DMS153 treated with DMSO at 0.1 percent for 48 hours (cell line): Measurements from ENCODE around the gene GP1BB.
"Not testable (repeated sequence)": the region's sequence is repeated elsewhere in the genome, so short reads cannot be mapped to it uniquely, and the experiment has no call there.

ENCODE experiments used
- DNase-seq: peaks from one replicate; lab custom pipeline; 2025; ENCODE audit not compliant: unreplicated experiment; lab: John Stamatoyannopoulos, UW

The GP1BB gene

GRCh38 chr22:19726064-19726788 is 2.9 kb downstream of the GP1BB start:
- DNase-seq = not testable (repeated sequence)

DNA sequence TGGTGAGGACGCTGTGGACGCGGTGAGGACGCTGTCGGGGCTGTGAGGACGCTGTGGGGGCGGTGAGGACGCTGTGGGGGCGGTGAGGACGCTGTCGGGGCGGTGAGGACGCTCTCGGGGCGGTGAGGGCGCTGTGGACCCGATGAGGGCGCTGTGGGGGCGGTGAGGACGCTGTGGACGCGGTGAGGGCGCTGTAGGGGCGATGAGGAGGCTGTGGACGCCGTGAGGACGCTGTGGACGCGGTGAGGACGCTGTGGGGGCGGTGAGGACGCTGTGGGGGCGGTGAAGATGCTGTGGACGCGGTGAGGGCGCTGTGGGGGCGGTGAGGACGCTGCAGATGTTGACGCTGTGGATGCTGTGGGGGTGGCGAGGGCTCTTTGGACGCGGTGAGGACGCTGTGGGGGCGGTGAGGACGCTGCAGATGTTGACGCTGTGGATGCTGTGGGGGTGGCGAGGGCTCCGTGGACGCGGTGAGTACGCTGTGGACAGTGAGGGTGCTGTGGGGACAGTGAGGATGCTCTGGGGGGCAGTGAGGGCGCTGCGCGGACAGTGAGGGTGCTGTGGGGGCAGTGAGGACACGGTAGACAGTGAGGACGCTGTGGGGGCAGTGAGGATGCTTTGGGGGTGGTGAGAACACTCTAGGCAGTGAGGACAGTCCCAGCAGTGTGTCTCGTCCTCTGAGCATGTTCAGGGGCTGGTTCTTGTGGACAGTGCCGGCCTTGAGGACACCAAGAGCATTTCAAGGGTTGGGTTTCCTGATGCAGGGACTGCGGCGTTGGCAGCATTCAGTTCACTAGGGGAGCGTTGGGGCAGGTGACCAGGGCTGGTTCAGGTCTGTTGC is 4.2 kb downstream of the GP1BB start:
- no peak for DNase-seq

DNA sequence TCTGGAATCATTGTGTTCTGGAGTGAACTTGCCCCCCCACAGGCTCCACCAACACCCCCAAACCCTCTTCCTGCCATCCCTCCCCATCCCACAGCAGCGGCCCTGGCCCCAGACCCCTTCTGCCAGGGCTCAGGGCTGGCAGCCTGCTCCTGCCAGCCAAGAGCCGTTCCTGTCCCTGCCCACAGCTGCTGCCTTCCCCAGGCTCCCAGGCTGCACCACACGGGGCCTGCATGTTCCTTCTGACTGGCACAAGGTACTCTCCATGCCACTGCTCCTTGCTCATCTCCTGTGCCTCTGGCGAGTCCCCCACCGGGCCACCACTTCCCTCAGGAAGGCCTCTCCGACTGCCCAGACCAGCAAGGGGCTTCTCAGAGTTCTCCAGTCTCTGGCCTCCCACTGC is 4.9 kb downstream of the GP1BB start:
- no peak for DNase-seq

DNA sequence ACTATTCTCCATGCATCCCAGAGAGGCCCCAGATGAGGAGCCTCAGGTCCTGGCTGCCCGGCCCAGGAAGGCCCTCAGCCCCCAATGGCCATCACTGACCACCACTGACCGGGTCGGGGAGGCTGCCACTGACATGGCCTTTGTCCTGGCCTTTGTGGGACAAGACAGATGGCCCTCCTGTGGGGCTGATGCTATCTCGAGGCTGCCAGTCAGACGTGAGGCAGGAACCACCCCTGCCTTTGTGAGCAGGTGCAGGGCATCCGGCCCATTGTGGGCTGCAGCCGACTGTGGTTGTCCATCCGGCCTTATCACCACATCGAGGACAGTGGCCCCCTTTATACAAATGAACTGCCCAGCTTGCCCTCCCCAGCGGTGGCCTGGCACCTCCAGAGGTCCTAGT is 5.5 kb downstream of the GP1BB start:
- DNase-seq = no peak

DNA sequence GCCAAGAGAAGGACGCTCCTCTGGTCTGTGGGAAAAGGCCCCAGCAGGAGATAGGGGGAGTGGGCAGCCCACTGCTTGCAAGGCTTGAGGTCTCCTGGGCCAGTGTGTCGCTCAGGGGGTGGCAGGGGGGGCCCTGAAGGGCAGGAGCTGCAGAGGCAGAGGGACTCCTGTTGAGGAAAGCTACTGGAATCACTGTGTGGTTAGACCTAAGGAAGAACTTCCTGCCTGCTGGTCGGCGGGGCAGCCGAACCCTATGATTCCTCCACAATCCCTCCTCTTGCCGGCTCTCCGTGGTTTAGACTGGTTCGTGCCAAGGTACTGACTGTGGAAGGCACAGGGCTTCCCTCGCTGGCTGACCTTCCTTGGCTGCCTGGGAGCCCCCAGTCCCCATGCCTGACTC is 6.2 kb downstream of the GP1BB start:
- no peak for DNase-seq

DNA sequence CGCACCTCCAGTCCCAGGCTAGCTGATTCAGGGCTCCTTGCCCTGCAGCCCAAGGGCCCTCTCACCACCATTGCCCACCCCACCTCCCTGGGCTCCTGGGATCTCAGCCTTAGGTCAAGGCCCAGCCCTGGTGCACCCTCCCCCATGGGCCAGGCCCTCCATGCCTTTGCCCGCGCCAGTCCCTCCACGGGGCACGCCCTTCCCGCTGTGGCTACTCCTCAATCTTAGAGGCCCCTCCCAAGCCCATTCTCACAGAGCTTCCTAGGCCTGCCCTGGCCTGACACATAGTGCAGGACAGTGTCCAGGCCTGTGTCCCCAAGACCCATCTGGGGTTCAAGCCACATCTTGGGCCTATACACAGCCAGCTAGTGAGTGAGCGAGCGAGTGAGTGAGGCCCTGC is 6.9 kb downstream of the GP1BB start:
- no peak for DNase-seq

GRCh38 chr22:19730655-19731360 is 7.5 kb downstream of the GP1BB start:
- DNase-seq = peak; percentile 44

DNA sequence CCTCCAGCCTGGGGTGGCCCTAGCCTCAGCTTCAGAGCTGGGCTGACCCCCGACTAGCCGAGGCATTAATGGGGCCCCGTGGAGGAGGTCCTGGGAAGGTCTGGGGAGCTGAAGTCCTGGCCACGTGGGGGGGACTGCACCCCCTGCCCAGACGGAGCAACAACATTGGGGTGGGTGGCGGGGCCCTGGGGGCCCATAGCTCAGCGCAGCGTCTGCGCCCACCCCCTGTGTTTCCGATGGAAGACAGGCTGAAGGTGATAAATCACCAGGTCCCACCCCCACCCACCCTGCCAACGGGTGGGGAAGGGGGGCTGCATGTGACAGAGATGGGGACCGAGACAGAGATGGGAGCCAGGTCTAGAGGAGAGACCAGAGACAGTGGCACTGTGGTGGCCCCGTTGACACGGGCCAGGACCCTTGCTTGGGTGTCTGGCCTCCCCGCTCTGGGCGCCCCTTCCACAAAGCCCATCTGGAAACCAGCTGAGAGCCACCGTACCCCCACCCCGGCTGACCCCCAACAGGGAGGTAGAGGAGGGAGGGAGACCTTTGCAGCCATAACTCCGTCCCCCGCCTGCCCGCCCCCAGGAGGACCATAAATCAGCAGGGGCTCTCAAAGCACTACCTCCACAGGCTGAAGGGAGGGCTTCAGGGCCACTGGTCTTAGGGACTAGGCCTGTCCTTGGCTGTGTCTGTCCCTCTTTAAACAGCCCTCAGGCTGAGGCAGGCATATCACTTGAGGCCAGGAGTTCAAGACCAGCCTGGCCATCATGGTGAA is 8.2 kb downstream of the GP1BB start:
- no peak for DNase-seq

DNA sequence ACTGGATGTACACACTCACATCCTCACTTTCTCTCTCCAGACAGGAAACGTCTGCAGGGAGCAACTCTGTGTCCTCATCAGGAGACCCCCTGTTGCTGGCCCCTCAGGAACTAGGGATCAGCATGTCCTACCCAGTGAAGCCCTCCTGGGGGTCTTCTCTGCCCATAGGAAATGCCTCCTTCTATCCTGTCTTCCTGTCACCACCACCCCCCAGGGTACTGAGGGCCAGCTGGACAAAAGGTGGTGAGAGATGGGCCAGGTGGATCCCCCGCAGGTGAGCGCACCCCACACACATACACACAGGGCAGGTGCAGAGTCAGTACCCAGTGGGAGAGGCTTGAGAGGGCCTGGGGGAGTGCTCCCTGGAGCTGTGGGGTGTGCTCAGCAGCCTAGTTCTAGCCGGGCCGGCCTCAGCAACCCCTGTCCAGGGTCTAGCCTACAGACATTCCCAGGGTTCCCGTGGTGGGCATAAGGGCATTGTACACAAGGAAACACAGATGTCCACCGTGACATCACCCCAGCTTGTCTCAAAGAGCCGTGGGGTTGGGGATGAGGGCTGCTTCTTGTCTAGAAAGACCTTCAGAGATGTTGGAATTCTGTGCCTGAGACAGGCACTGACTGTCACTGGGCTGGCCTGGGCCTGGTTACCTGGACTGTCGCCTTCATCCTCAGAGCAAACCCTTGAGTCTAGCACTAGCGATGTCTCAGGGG is 9.2 kb downstream of the GP1BB start:
- no peak for DNase-seq

DNA sequence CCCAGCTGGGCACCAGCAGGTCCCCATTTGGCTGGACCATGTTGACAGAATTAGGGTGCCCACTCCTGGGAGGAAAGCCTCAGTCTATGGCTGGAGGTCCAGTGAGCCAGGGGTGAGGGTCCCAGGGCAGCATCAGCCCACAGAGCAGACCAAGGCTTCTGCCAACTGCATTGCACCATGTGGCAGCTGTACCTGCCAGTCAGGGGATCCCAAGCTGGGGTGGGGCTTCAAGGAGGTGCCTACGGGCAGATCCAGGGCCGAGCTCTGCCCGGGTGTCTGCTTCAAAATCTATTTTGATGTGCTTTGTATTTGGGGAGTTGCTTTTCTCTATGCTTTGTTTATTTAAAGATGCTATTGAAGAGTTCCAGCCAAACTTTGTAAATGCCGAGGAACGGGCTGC is 10.4 kb downstream of the GP1BB start:
- no peak for DNase-seq

GRCh38 chr22:19734163-19734562 is 10.8 kb downstream of the GP1BB start:
- DNase-seq = no peak

DNA sequence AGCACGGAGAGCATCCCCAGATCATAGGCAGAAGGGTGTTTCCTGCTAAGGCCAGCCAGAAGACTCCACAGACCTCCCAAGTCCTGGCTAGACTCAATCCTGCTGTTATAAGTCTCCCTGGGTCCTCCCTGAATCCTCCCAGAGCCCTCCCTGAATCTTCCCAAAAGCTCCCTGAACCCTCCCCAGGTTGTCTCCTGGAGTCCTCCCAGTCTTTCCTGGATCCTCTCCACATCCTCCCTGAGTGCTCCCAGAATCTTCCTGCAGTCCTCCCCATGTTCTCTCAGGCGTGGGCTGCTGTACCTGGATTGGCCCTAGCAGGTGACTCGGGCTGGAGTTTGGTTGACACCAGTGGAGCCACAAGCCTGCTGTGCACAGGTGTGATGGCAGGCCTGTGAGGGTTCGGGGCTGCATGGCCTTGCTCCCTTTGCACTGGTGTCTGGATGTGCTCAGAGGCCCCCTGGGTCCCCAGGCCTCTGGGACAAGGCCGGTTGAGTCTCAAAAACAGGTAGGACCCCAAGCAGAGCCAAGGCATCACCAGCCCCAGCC is 11.6 kb downstream of the GP1BB start:
- DNase-seq = no peak

DNA sequence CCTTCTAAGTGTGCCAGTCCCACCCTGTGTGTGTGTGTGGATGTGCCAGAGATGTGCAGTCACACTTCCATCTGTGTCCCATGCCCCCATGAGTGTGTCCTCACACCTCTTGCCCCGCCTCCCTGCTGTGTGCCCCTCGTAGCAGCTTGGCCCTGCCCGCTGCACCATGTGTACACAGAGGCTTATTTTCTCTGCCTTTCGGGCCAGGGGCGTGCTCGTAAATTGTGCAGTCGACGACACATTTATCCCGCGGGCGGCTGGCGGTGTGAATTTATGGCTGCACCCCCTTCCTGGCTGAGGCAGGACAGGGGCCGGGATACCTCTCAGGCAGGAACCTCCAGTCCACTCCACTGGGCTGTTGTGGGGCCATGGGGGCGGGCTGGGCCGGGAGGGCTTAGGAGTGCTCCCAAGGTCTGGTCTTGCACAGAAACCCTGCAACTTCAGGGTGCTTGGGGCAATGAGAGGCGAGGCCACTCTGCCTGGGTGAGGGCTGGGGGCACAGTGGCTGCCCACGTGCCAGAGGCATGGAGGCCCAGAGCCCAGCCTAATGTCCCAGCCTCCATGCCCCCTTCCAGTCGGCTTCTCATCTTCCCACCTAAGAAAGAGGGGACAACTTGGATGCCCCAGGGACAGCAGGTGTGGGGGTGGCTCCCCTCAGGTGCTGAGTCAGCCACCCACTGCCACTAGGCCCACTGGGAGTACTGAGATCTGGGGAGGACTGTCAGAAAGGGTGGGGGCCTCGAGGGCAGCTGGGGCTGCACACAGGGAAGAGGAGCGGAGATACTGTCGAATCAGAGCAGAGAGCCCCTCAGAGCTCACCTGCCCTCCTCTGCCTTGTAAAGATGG is 12.5 kb downstream of the GP1BB start:
- no peak for DNase-seq

GRCh38 chr22:19737846-19738663 is 14.7 kb downstream of the GP1BB start:
- DNase-seq = no peak

DNA sequence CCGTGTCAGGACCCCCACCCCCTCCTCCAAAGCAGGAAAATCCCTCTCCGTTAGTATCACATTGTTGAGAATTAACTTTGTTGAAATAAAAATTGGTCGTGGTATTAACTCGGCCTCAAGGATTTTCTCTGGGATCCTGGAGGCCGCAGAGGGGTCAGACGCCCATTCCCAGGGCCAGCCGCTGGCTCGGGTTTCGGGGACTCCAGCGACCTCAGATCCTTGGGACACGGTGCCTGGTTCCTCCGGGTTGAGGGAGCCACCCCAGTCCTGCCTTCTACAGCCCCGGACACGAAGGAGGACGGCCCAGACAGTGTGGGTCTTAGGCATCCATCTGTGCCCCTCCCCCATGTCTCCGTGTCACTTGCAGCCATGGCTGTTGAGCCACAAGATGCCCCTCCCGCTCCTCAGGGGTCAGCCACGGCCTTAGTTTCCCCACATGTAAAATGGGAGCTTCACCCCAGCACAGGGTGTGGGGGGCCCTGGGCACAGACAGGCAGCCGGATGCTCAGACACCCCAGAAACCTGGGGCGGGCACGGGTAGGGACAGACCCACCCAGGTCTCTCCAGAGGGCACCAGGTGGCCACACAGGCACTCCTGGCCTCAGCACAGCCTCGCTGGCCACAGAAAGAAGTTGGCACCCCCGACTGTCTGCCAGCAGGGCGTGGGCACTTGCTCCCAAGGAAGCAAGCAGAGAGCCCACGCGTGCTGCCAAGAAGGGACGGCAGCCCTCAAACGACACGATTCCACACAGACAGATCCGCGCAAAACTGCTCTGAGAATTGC is 15.5 kb downstream of the GP1BB start:
- DNase-seq = no peak

DNA sequence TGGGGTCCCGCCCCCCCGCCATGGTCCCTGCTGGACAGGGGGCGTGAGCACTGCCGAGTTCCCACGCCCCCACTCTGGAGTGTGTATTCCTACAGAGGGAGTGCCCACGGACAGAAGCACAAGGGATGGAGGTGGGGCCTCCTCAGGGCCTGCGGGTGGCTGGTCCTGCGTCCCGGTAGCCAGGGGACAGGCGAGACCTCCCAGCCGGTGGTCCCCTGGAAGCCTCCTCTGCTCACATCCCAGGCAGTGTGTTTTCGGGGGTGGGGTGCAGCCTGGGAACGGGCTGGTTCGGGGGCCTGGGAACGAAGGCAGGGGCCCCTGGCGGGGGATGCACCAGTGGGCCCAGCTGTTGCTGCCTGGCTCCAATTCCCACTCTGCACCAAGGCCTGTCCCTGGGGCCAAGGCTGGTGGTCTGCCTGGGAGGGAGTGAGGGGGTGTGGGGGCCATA is 16.1 kb downstream of the GP1BB start:
- no peak for DNase-seq

- DNase-seq = no peak
These were observed 16.6 kb downstream of the GP1BB start for GRCh38 chr22:19739911-19740449.
